Aorta (tissue), 5 donors: Measurements from ENCODE around the gene TH. TPM values are rescaled to one million over a fixed set of nuclear protein-coding genes. Genes with fewer than 3 reads are reported as not detected.
"Not testable (repeated sequence)": the region's sequence is repeated elsewhere in the genome, so short reads cannot be mapped to it uniquely, and the experiment has no call there.

Experiments used
- ATAC-seq: fragments of 200-7000 bp; cut with Tn5 transposase; one replicate; pipeline ENCODE4 v1.9.1; 2022; ENCODE audit warnings: moderate library complexity; ENCODE audit not compliant: low FRiP score
- DNase-seq, 2 donors: peaks; one replicate each; pipeline ENCODE4 v3.0.0-alpha.2; 2020
- H3K27ac ChIP-seq, 2 donors: one replicate each; pipeline ENCODE4 v1.5.1; 2013; ENCODE audit warnings: low read length in 2 of 2, mild to moderate bottlenecking in 2 of 2, moderate library complexity in 2 of 2, control low read depth in 1 of 2, inconsistent platforms in 1 of 2, low read depth in 1 of 2
- H3K27me3 ChIP-seq, 2 donors: one replicate each; pipeline ENCODE4 v1.6.1; 2013; ENCODE audit warnings: control low read depth in 1 of 2, low read length in 1 of 2, mild to moderate bottlenecking in 1 of 2, moderate library complexity in 1 of 2; ENCODE audit not compliant: insufficient read depth in 2 of 2, control insufficient read depth in 1 of 2
- H3K36me3 ChIP-seq, 2 donors: one replicate each; pipeline ENCODE4 v1.6.1; 2013; ENCODE audit warnings: control low read depth in 1 of 2, low read length in 1 of 2, mild to moderate bottlenecking in 1 of 2; ENCODE audit not compliant: insufficient read depth in 2 of 2, control insufficient read depth in 1 of 2
- H3K4me1 ChIP-seq, 2 donors: one replicate each; pipeline ENCODE4 v1.6.1; 2013; ENCODE audit warnings: low read length in 2 of 2, control low read depth in 1 of 2, mild to moderate bottlenecking in 1 of 2, moderate library complexity in 1 of 2; ENCODE audit not compliant: insufficient read depth in 2 of 2, control insufficient read depth in 1 of 2
- H3K4me3 ChIP-seq, 2 donors: one replicate each; pipeline ENCODE4 v1.5.1; 2013; ENCODE audit warnings: low read length in 2 of 2, control low read depth in 1 of 2, mild to moderate bottlenecking in 1 of 2
- H3K9me3 ChIP-seq: one replicate; pipeline ENCODE4 v1.6.1; 2013; ENCODE audit warnings: mild to moderate bottlenecking, low read length; ENCODE audit not compliant: control insufficient read depth
- WGBS, 2 donors: extraction: QIAGEN DNeasy Blood & Tissue Kit; methylation state at CpG; one replicate each; pipeline ENCODE4 v1.1.7; 2013; 5-methylcytosine and 5-hydroxymethylcytosine counted together
- intact Hi-C, 2 donors: fragments of 100-400 bp; cut with DNase I; formaldehyde crosslinking; loops; one replicate each; pipeline versions ENCODE4 v1.14.2 to v1.15.0; 2022
- polyA plus RNA-seq, 2 donors: library from polyadenylated mRNA; stranded (reverse); fragments of 200-250 nt; gene quantifications; one replicate each; pipeline ENCODE4 v1.2.3, GENCODE V29; 2013
- total RNA-seq, 2 donors: library from RNA; stranded (reverse); fragmentation: NEBNext Ultra II Directional; extraction: Animal tissue kit (Norgen Biotek cat#: 25700); gene quantifications; one replicate each; pipeline ENCODE4 v1.2.1, GENCODE V29; 2021
- donor health status: healthy with polysubstance abuse.
- donor health status: Bipolar disorder and iron deficiency.
- donor health status: DM: no; HTN: no; CAD: no.
- donor health status: DM: no; HTN: no; CAD: no.
- donor health status: DM: yes; HTN: yes; CAD: no.

TH gene
- total and polyA plus RNA-seq, 4 donors = 0.45 TPM; not detected in 3

DNA sequence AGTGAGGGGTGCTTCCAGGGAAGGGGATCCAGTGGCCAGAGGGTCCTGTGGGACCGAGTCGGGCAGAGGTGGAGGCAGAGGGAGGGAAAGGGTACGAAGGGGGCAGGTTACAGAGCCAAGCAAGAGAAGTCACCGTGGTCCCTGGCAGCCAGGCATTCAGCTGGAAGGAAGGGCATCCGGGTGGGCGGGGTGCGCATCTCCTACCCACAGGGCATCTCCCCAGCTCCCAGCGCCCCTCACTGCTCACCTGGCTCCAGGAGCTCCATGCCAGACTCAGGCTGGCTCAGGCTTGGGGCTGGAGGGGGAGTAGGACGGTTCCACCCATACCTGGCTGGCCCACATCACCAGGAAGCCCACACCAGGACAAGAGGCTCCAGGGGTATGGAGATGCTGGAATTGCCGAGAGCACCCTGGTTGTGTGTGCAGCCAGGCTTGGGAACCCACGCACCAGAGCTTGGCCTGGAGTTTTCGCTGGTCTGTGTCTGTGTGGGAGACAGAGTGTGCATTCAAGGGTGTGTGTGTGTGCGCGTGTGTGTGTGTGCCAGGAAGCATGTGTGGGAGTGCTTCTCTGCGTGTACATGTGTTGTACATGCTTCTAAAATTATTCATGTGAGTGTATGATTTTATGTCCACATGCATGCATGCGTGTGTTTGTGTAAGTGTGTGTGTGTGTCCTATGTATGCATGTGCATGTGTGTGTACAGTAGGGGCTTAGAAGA lies 6.6 kb upstream of the TH start:
- 70 to 75% methylated on average over 13 to 15 of the region's 16 CpGs for WGBS, 2 donors
- H3K36me3 ChIP-seq, H3K4me1 ChIP-seq, ATAC-seq, H3K9me3 ChIP-seq, intact Hi-C loops, DNase-seq, H3K27me3 ChIP-seq, H3K27ac ChIP-seq, H3K4me3 ChIP-seq: not testable (repeated sequence)

DNA sequence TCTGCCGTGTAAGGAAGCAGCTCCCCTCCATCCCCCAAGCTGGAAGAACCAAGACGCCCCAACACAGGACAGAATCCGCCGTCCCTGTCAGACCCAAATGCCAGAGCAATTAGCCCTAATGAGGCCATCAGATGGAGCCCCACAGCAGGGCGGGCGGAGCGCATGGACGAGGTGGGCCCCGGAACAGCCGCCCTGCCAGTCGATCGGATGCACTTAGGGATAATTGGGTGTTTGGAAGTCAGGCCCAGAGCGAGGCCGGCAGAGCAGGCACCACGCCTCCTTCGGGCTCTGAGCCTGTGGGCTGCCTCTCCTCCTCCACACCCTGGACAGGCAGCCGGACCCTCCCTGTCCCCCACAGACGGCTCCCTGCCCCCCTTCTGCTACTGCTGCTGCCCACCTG lies 5.5 kb upstream of the TH start:
- DNase-seq = no peak
- H3K9me3 ChIP-seq = no peaks in the 10 kb centered on the region
- H3K4me1 ChIP-seq = no peaks in the 10 kb centered on the region
- 58 to 69% methylated on average over 18 of the region's 18 CpGs for WGBS, 2 donors
- intact Hi-C loops = no loop called here
- no peak overlapping the region for H3K27ac ChIP-seq
- no peak overlapping the region for H3K4me3 ChIP-seq
- H3K27me3 ChIP-seq = no peaks in the 10 kb centered on the region
- ATAC-seq = no peak
- H3K36me3 ChIP-seq = no peaks in the 10 kb centered on the region

DNA sequence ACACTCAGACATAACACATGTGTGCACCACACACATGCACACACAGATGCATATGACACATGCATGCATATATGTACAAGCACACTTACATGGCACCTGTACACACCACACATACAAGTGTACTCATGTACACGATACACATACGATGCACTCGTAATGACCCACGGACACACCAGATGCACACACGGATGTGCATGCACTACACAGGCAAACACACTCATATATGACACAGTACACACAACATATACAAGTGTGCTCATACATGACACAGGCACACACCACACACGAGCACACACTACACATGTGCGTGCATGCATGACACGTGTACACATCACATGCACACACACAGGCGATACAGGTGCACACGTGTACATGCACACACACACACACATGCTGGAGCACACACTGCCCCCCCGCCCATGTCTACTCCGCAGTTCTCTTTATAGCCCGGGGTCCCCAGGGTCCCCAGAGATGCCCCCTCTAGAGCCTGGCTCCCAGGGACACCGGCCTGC lies 4.8 kb upstream of the TH start:
- Histone ChIP-seq H3K4me1 (no peaks in the 10 kb centered on the region), H3K4me3 (no peak overlapping the region), H3K27ac (no peak overlapping the region), H3K27me3 (no peaks in the 10 kb centered on the region), H3K36me3 (no peaks in the 10 kb centered on the region), H3K9me3 (no peaks in the 10 kb centered on the region)
- DNase-seq (no peak), ATAC-seq (no peak)
- intact Hi-C loops = no loop called here
- 93% methylated on average over 14 of the region's 14 CpGs for WGBS, 2 donors

DNA sequence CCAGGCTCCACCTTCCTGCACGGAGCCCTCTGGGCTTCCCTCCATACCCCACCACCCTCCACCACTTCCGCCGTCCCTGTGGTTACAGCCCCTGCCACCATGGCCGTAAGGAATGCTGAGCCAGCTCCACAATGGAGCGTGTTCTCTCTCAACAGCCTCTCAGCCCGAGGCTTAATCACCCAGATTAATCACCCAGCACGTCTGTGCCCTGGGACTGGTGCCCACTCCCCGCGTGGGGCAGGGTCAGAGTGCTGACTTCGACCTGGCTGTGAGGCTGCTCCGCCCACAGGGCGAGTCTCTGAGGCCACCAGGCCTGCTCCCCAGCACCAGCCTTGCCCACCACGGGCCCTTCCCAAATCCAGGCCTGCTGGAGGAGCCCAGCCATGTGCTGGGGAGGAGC lies 4.0 kb upstream of the TH start:
- Histone ChIP-seq H3K27me3 (no peaks in the 10 kb centered on the region), H3K4me1 (no peaks in the 10 kb centered on the region), H3K36me3 (no peaks in the 10 kb centered on the region), H3K9me3 (no peaks in the 10 kb centered on the region), H3K4me3 (no peak overlapping the region), H3K27ac (no peak overlapping the region)
- intact Hi-C loops = no loop called here
- DNase-seq (no peak), ATAC-seq (no peak)
- 26 to 36% methylated on average over 13 of the region's 13 CpGs for WGBS, 2 donors

DNA sequence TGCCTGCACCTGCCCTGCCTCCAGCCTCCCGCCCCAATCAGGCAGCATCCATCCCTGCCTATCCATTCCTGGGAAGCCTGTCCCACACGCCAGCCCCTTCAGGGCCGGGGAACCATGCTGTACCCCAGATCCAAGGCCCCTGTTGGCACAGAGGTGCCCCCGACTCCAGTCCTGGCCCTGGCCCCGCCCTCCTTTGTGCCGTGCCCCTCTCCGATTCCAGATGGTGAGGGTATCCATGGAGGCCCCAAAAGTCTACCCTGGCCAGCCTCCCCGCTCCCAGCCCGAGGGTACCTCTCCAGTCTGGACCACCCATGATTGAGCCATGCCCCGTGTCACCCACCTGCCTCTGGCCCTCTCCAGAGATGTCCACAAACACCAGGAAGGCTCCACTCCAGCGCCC lies 2.7 kb upstream of the TH start:
- DNase-seq (no peak), ATAC-seq (no peak)
- no peak overlapping the region for H3K4me3 ChIP-seq
- H3K27me3 ChIP-seq = no peaks in the 10 kb centered on the region
- no peak overlapping the region for H3K27ac ChIP-seq
- 89 to 91% methylated on average over 11 of the region's 11 CpGs for WGBS, 2 donors
- intact Hi-C loops = no loop called here
- no peaks in the 10 kb centered on the region for H3K36me3 ChIP-seq
- H3K4me1 ChIP-seq = no peaks in the 10 kb centered on the region
- H3K9me3 ChIP-seq = no peaks in the 10 kb centered on the region

DNA sequence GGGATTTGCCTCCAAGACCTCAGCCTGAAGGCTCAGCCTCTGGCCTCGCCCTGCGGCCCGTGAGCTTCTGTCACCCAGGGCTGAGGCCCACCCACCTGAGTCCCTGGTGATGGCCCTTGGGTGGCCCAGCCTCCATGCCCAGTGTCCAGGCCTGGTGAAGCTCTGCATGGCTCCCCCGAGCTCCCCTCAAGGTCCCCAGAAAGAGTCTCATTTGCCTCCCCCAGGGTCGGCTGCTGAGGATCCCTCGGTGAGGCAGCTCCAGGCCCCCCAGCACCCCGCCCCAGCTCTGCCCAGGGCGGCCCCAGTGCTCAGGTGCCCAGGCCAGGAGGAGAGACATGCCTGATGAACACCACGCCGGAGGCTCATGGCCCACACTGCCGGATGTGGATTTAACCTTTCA lies 2.1 kb upstream of the TH start:
- WGBS, 2 donors = 63 to 74% methylated on average over 11 of the region's 11 CpGs

DNA sequence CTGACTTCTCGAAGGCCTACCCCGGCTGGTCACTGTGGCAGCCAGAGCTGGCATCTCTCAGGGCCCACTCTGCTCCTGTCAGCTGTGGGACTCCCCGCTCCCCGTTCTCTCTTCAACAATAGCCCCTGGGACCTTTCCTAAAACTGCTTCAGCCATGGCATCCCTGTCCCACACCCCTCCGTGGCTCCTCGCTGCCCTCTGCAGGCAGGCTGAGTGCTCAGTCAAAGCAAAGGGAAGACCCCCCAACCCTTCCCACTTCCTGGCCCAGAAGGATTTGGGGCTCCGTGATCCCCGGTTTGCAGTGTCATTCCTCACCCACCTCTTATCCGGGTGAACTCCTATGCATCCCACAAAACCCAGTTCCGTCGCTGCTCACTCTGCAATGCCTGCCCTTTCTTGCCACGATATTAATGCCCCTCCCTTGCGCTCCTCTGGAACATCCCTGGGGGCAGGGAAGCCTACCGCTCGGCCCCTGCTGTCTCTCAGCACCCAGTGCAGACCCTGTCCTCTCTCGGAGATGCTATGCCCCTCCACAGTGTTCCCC lies 1.6 kb upstream of the TH start:
- H3K27ac ChIP-seq = no peak overlapping the region
- ATAC-seq (no peak), DNase-seq (no peak)
- no peaks in the 10 kb centered on the region for H3K27me3 ChIP-seq
- H3K4me1 ChIP-seq = no peaks in the 10 kb centered on the region
- intact Hi-C loops = no loop called here
- no peaks in the 10 kb centered on the region for H3K36me3 ChIP-seq
- H3K4me3 ChIP-seq = no peak overlapping the region
- 86 to 88% methylated on average over 16 of the region's 16 CpGs for WGBS, 2 donors
- H3K9me3 ChIP-seq = no peaks in the 10 kb centered on the region

More for the DNA sequence above, 2.1 kb upstream of the TH start:
- Histone ChIP-seq H3K4me1 (no peaks in the 10 kb centered on the region), H3K27ac (no peak overlapping the region), H3K4me3 (no peak overlapping the region), H3K36me3 (no peaks in the 10 kb centered on the region), H3K27me3 (no peaks in the 10 kb centered on the region), H3K9me3 (no peaks in the 10 kb centered on the region)
- intact Hi-C loops = no loop called here
- no peak for ATAC-seq
- DNase-seq = no peak

DNA sequence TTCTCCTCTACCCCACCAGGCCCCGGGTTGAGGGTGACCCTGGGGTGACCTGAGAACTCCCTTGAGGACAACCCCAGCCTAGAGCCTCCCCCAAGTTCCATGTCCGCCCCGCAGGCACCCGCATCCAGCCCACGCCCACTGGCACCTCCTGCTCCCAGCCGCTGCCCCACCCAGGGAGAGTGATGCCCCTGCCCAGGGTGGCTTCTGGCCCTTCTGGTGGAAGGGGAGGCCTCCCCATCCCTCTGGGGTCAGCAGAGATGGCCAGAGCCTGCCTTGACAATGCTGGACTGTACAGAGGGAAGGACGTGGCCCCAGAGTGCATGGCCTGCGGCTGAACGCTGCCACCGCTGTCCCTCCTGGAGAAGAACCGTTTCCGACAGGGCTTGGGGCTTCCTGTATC lies 1.1 kb upstream of the TH start:
- no peaks in the 10 kb centered on the region for H3K36me3 ChIP-seq
- H3K4me3 ChIP-seq = no peak overlapping the region
- H3K27ac ChIP-seq = no peak overlapping the region
- H3K27me3 ChIP-seq = no peaks in the 10 kb centered on the region
- 85 to 87% methylated on average over 12 of the region's 12 CpGs for WGBS, 2 donors
- H3K9me3 ChIP-seq = no peaks in the 10 kb centered on the region
- intact Hi-C loops = no loop called here
- no peaks in the 10 kb centered on the region for H3K4me1 ChIP-seq
- DNase-seq (no peak), ATAC-seq (no peak)
